CD14-positive monocyte (primary cell): ENCODE results near the gene TAOK1. TPM values are rescaled to one million over a fixed set of nuclear protein-coding genes. Genes with fewer than 3 reads are reported as not detected.

ENCODE experiments used
- DNase-seq, 3 donors: peaks; one replicate each; pipeline ENCODE4 v3.0.0-alpha.2; 2011 to 2022
- H2AFZ ChIP-seq: 2 replicates; pipeline ENCODE4 v1.6.0; 2012; ENCODE audit warnings: mild to moderate bottlenecking, low read depth, low read length, inconsistent platforms; ENCODE audit not compliant: insufficient read depth, poor library complexity, severe bottlenecking
- H3K27ac ChIP-seq, 2 donors: 1 replicate in 1 of 2; 2 replicates in 1 of 2; pipeline ENCODE4 v1.5.1; 2012 to 2013; ENCODE audit warnings: low read length in 2 of 2, control low read depth in 1 of 2, inconsistent platforms in 1 of 2, low read depth in 1 of 2, mild to moderate bottlenecking in 1 of 2
- H3K27me3 ChIP-seq, 2 donors: one replicate each; pipeline versions ENCODE4 v1.6.0 to v1.6.1; 2011 to 2013; ENCODE audit warnings: low read length in 2 of 2; ENCODE audit not compliant: control insufficient read depth in 2 of 2, insufficient read depth in 2 of 2
- H3K36me3 ChIP-seq, 2 donors: replicated peaks in 1 of 2; 1 replicate in 1 of 2; 2 replicates in 1 of 2; pipeline versions ENCODE4 v1.5.1 to v1.6.1; 2012 to 2013; ENCODE audit warnings: low read length in 2 of 2, control low read depth in 1 of 2, inconsistent platforms in 1 of 2, mild to moderate bottlenecking in 1 of 2; ENCODE audit not compliant: insufficient read depth in 2 of 2, control insufficient read depth in 1 of 2
- H3K4me1 ChIP-seq, 2 donors: 1 replicate in 1 of 2; 2 replicates in 1 of 2; pipeline versions ENCODE4 v1.5.1 to v1.6.1; 2012 to 2013; ENCODE audit warnings: low read length in 2 of 2, control low read depth in 1 of 2, inconsistent platforms in 1 of 2, mild to moderate bottlenecking in 1 of 2, moderate library complexity in 1 of 2; ENCODE audit not compliant: insufficient read depth in 2 of 2, control insufficient read depth in 1 of 2
- H3K4me2 ChIP-seq: replicated peaks from 2 replicates; pipeline ENCODE3; 2012; ENCODE audit warnings: low read length, moderate library complexity, mild to moderate bottlenecking; ENCODE audit not compliant: poor library complexity, severe bottlenecking; ENCODE audit errors: extremely low read depth
- H3K4me3 ChIP-seq, 3 experiments: fragments of 200-600 bp in 1 of 3; sonication (generic) in 1 of 3; replicated peaks in 1 of 3; 1 replicate in 2 of 3; 2 replicates in 1 of 3; pipeline ENCODE4 v1.5.1; 2011 to 2013; ENCODE audit warnings: low read length in 3 of 3, mild to moderate bottlenecking in 3 of 3, control low read depth in 2 of 3, low read depth in 2 of 3, inconsistent platforms in 1 of 3, moderate library complexity in 1 of 3
- H3K79me2 ChIP-seq: 2 replicates; pipeline ENCODE4 v1.6.0; 2012; ENCODE audit warnings: mild to moderate bottlenecking, control low read depth, inconsistent platforms, low read length, moderate library complexity; ENCODE audit not compliant: insufficient read depth
- H3K9ac ChIP-seq: 2 replicates; pipeline ENCODE4 v1.6.0; 2017; ENCODE audit warnings: low read length, mild to moderate bottlenecking; ENCODE audit not compliant: insufficient read depth, poor library complexity, severe bottlenecking
- H3K9me3 ChIP-seq, 2 donors: replicated peaks in 1 of 2; 1 replicate in 1 of 2; 2 replicates in 1 of 2; pipeline versions ENCODE4 v1.5.1 to v1.6.1; 2012 to 2013; ENCODE audit warnings: low read length in 2 of 2, control low read depth in 1 of 2; ENCODE audit not compliant: control insufficient read depth in 1 of 2, insufficient read depth in 1 of 2
- H4K20me1 ChIP-seq: 2 replicates; pipeline ENCODE4 v1.6.0; 2012; ENCODE audit warnings: mild to moderate bottlenecking, low read length, control low read depth, moderate library complexity; ENCODE audit not compliant: insufficient read depth
- H3K27ac Mint-ChIP-seq, 7 donors: one replicate each; pipeline ENCODE4 v1.8.0; 2020; ENCODE audit warnings: mild to moderate bottlenecking in 7 of 7, mixed read lengths in 7 of 7, moderate library complexity in 6 of 7, inconsistent platforms in 2 of 7
- H3K27me3 Mint-ChIP-seq, 3 donors: one replicate each; pipeline ENCODE4 v1.8.0; 2021 to 2022; ENCODE audit warnings: low read depth in 3 of 3, mild to moderate bottlenecking in 3 of 3, mixed read lengths in 3 of 3, moderate library complexity in 3 of 3, inconsistent platforms in 1 of 3
- H3K36me3 Mint-ChIP-seq, 2 donors: one replicate each; pipeline ENCODE4 v1.8.0; 2020; ENCODE audit warnings: mixed read lengths in 2 of 2, inconsistent platforms in 1 of 2, mild to moderate bottlenecking in 1 of 2
- H3K4me1 Mint-ChIP-seq: one replicate; pipeline ENCODE4 v1.8.0; 2020; ENCODE audit warnings: mild to moderate bottlenecking, mixed read lengths
- H3K4me3 Mint-ChIP-seq, 2 donors: one replicate each; pipeline ENCODE4 v1.8.0; 2020; ENCODE audit warnings: mild to moderate bottlenecking in 2 of 2, mixed read lengths in 2 of 2, moderate library complexity in 1 of 2
- H3K9me3 Mint-ChIP-seq, 7 donors: one replicate each; pipeline ENCODE4 v1.8.0; 2020 to 2022; ENCODE audit warnings: mixed read lengths in 7 of 7, mild to moderate bottlenecking in 6 of 7, moderate library complexity in 6 of 7, inconsistent platforms in 2 of 7
- CTCF ChIP-seq: fragments of 200-600 bp; IDR thresholded peaks from one replicate; pipeline ENCODE4 v1.8.0; 2022; ENCODE audit warnings: antibody characterized with exemption, mild to moderate bottlenecking
- WGBS: methylation state at CpG from one replicate; pipeline ENCODE4 v1.1.5; 2013; ENCODE audit warnings: missing lambda C conversion rate; ENCODE audit not compliant: insufficient coverage; 5-methylcytosine and 5-hydroxymethylcytosine counted together
- intact Hi-C, 2 donors: fragments of 100-400 bp; cut with micrococcal nuclease; formaldehyde crosslinking; loops; one replicate each; pipeline versions ENCODE4 v1.15.0 to v1.15.1; 2023
- polyA plus RNA-seq, 3 donors: library from polyadenylated mRNA; depleted of rRNA in 1 of 3; unstranded in 2 of 3; stranded (reverse) in 1 of 3; fragments of 300-500 nt in 2 of 3; fragments of >200 nt in 1 of 3; fragmentation: Illumina TruSeq in 2 of 3; gene quantifications; 1 replicate in 2 of 3; 2 replicates in 1 of 3; pipeline ENCODE4 v1.2.3, GENCODE V29; 2012 to 2021

TAOK1 gene
- polyA plus RNA-seq, 3 donors = 2.4 to 13.9 (median 4.8) TPM

- no peaks in the 10 kb centered on the region for H3K36me3 Mint-ChIP-seq
- 91% methylated on average over 4 of the region's 4 CpGs for WGBS
- peaks cover 9% of the 10 kb centered on the region for H3K4me1 Mint-ChIP-seq
These were observed 3.4 kb upstream of the TAOK1 start for GRCh38 chr17:29386760-29387159.

GRCh38 chr17:29388937-29389336, 1.2 kb upstream of the TAOK1 start:
- Histone ChIP-seq H3K9me3 (no peaks in the 10 kb centered on the region), H3K4me3 (no peak overlapping the region), H3K4me1 (peaks cover 15 to 38% of the 10 kb centered on the region in 2 donors), H3K4me2 (no peak overlapping the region), H2AFZ (no peak overlapping the region), H3K27me3 (no peaks in the 10 kb centered on the region), H3K9ac (no peak overlapping the region), H4K20me1 (peaks cover 13% of the 10 kb centered on the region), H3K27ac (no peak overlapping the region), H3K36me3 (no peaks in the 10 kb centered on the region), H3K79me2 (peaks cover 40% of the 10 kb centered on the region)
- Mint-ChIP-seq H3K27me3 (no peaks in the 10 kb centered on the region), H3K36me3 (peaks cover 0 to 4% of the 10 kb centered on the region in 2 donors), H3K4me1 (peaks cover 28% of the 10 kb centered on the region), H3K4me3 (no peak overlapping the region), H3K9me3 (no peaks in the 10 kb centered on the region), H3K27ac (no peak overlapping the region)
- TF ChIP-seq CTCF = no peak
- no CpG with 5 or more reads among the region's 9 CpGs for WGBS
- intact Hi-C loops = no loop called here
- DNase-seq = no peak

More at GRCh38 chr17:29386760-29387159, 3.4 kb upstream of the TAOK1 start:
- no peak overlapping the region for H3K4me2 ChIP-seq
- H2AFZ ChIP-seq = no peak overlapping the region
- H3K4me3 ChIP-seq = no peak overlapping the region
- no peak for TF ChIP-seq CTCF
- H3K27ac Mint-ChIP-seq = no peak overlapping the region
- H3K27me3 Mint-ChIP-seq = no peaks in the 10 kb centered on the region
- H3K36me3 ChIP-seq = no peaks in the 10 kb centered on the region
- no peak overlapping the region for H3K27ac ChIP-seq
- H3K27me3 ChIP-seq = no peaks in the 10 kb centered on the region
- no peak for DNase-seq
- H3K9me3 Mint-ChIP-seq = no peaks in the 10 kb centered on the region
- H3K79me2 ChIP-seq = peaks cover 19% of the 10 kb centered on the region
- no peak overlapping the region for H3K9ac ChIP-seq
- H4K20me1 ChIP-seq = peaks cover 5% of the 10 kb centered on the region
- H3K9me3 ChIP-seq = no peaks in the 10 kb centered on the region
- no peak overlapping the region for H3K4me3 Mint-ChIP-seq
- peaks cover 4 to 16% of the 10 kb centered on the region in 2 donors for H3K4me1 ChIP-seq
- intact Hi-C loops = no loop called here
